Activated CD4-positive, alpha-beta memory T cell treated with anti-CD3 and anti-CD28 coated beads, Interleukin-2, amount 10 ng/mL, durations not matched to agents 7 days and 5 days (primary cell): Measurements from ENCODE around the gene PLAA. TPM values are rescaled to one million over a fixed set of nuclear protein-coding genes. Genes with fewer than 3 reads are reported as not detected.
"Not testable (repeated sequence)": the region's sequence is repeated elsewhere in the genome, so short reads cannot be mapped to it uniquely, and the experiment has no call there.

Experiments used
- CTCF ChIA-PET: fragments of 350-600 bp; sonication (Branson Sonifier 250); formaldehyde crosslinking; loops from one replicate; lab custom pipeline; 2021; ENCODE audit warnings: antibody characterized with exemption, inconsistent platforms; lab: Charles Lee
- POLR2A ChIA-PET: fragments of 350-600 bp; sonication (Branson Sonifier 250); formaldehyde crosslinking; loops from one replicate; lab custom pipeline; 2021; ENCODE audit warnings: antibody characterized with exemption; lab: Charles Lee
- DNase-seq: peaks from one replicate; pipeline ENCODE4 v3.0.0-alpha.2; 2020
- H3K27ac Mint-ChIP-seq: one replicate; pipeline ENCODE4 v1.8.0; 2021; ENCODE audit warnings: mild to moderate bottlenecking, mixed read lengths
- H3K27me3 Mint-ChIP-seq: one replicate; pipeline ENCODE4 v1.8.0; 2021; ENCODE audit warnings: mixed read lengths
- H3K36me3 Mint-ChIP-seq: one replicate; pipeline ENCODE4 v1.8.0; 2021; ENCODE audit warnings: low read depth, mixed read lengths
- H3K4me1 Mint-ChIP-seq: one replicate; pipeline ENCODE4 v1.8.0; 2021; ENCODE audit warnings: mixed read lengths
- H3K4me3 Mint-ChIP-seq: one replicate; pipeline ENCODE4 v1.8.0; 2021; ENCODE audit warnings: mild to moderate bottlenecking, mixed read lengths
- H3K9me3 Mint-ChIP-seq: one replicate; pipeline ENCODE4 v1.8.0; 2021; ENCODE audit warnings: mixed read lengths
- total RNA-seq, 2 experiments: library from RNA; stranded (reverse); gene quantifications; one replicate each; pipeline ENCODE4 v1.2.3, GENCODE V29; 2021

PLAA gene
- total RNA-seq, 2 experiments from 2014 or later: 34.1 to 35.9 TPM

DNA sequence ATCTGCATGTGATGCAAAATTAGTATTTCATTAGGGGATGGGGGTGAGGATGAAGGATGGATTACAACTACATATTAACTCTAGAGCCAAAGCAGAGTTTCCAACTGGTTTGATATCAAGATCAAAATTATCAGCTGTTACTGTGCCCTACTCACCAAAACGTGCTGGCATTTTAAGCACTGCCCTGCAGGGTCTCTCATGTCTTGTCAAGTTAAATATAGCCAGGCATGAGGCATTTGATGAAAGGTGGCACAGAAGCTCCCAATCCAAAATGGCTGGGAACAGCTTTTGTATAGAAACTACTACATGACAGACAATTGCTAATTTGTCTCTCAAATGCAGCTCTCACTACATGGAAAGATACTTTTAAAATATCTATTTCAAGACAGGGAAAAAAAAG lies 27.3 kb downstream of the PLAA start:
- H3K4me1 Mint-ChIP-seq: no peaks in the 10 kb centered on the region
- CTCF ChIA-PET: no interaction called here
- H3K36me3 Mint-ChIP-seq: peaks cover 84% of the 10 kb centered on the region
- no peak overlapping the region for H3K4me3 Mint-ChIP-seq
- no peak overlapping the region for H3K27ac Mint-ChIP-seq
- POLR2A ChIA-PET: interaction anchor here (1.5 kb wide), 1 partner anchor 28 kb away, joined by 4 read pairs; the partner anchor contains the start of gene PLAA
- no peaks in the 10 kb centered on the region for H3K9me3 Mint-ChIP-seq
- DNase-seq: no peak
- H3K27me3 Mint-ChIP-seq: no peaks in the 10 kb centered on the region

DNA sequence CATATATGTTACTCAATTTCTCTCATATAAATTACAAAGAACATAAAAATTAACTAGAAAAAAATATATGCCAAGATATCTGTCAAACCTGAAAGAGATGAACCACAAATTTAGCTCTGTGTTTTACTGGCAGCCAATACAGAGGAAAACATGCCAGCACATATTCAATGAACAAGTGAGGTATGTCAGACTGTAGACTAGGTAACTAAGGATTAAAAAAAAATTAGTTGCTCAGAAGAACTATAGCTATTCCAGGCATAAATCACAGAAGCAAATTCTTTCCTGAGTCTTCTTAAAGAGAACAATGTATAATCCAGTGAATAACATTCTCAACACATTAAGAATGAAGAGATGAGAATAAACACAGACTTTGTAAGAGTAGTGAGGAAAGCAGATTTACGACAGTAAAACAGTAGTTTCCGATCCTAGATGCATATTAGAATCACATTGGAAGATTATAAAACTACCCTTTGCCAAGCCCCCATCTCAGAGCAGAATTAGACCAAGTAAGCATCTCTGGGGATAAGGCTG lies 33.8 kb downstream of the PLAA start:
- no peak overlapping the region for H3K27ac Mint-ChIP-seq
- H3K36me3 Mint-ChIP-seq: peaks cover 46% of the 10 kb centered on the region
- ChIA-PET CTCF (interaction anchor here (1.0 kb wide), 1 partner anchor 31 kb away, joined by 3 read pairs; no protein-coding TSS in a partner anchor), POLR2A (interaction anchor here (1.0 kb wide), 2 partner anchors 10 to 14 kb away, joined by 3 read pairs; no protein-coding TSS in a partner anchor)
- H3K27me3 Mint-ChIP-seq: no peaks in the 10 kb centered on the region
- H3K9me3 Mint-ChIP-seq: no peaks in the 10 kb centered on the region
- H3K4me1 Mint-ChIP-seq: no peaks in the 10 kb centered on the region
- no peak for DNase-seq
- no peak overlapping the region for H3K4me3 Mint-ChIP-seq

DNA sequence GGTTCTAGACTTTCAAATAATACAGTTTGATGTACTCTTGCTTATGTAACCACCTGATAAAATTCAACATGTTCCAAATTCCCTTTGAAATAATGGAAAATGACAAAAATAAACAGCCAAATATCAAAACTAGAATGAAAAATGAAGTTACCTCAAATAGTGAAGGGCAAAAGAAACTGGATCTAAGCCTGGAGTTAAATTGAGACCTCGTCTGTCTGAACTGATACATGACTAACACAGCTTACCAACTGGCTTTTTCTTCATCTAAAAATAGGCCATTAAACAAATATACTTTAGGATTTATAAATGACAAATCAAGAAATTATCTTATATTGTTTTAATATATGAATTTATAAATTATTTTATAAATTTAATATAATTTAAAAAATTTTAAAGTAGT lies 42.4 kb downstream of the PLAA start:
- DNase-seq: no peak
- Mint-ChIP-seq H3K36me3 (peaks cover 43% of the 10 kb centered on the region), H3K27me3 (no peaks in the 10 kb centered on the region), H3K4me1 (no peaks in the 10 kb centered on the region), H3K4me3 (no peak overlapping the region), H3K9me3 (no peaks in the 10 kb centered on the region), H3K27ac (no peak overlapping the region)
- CTCF ChIA-PET: no interaction called here
- POLR2A ChIA-PET: interaction anchor here (1.2 kb wide), 1 partner anchor 13 kb away, joined by 3 read pairs; no protein-coding TSS in a partner anchor

DNA sequence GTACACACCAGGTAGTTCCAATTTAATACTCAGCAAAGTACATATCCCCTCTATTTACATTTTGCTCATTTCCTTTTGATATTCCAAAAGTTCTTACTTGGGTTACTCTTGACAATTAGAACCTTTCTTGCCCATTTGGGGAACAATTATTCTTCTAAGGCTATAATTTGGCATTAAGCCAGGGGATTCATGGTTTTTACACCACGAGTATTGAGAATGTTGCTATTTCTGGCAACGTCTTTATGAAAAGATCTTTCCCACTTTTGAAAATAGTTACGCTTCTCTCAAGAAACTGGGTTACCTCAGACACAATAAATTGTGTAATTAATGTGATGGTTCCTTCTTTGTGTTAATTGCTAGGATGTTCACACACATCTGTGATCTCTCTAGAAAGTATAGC lies 43.0 kb downstream of the PLAA start:
- ChIA-PET POLR2A (no interaction called here), CTCF (no interaction called here)
- DNase-seq: no peak
- Mint-ChIP-seq H3K4me3 (no peak overlapping the region), H3K9me3 (no peaks in the 10 kb centered on the region), H3K36me3 (peaks cover 40% of the 10 kb centered on the region), H3K27ac (no peak overlapping the region), H3K4me1 (no peaks in the 10 kb centered on the region), H3K27me3 (no peaks in the 10 kb centered on the region)

DNA sequence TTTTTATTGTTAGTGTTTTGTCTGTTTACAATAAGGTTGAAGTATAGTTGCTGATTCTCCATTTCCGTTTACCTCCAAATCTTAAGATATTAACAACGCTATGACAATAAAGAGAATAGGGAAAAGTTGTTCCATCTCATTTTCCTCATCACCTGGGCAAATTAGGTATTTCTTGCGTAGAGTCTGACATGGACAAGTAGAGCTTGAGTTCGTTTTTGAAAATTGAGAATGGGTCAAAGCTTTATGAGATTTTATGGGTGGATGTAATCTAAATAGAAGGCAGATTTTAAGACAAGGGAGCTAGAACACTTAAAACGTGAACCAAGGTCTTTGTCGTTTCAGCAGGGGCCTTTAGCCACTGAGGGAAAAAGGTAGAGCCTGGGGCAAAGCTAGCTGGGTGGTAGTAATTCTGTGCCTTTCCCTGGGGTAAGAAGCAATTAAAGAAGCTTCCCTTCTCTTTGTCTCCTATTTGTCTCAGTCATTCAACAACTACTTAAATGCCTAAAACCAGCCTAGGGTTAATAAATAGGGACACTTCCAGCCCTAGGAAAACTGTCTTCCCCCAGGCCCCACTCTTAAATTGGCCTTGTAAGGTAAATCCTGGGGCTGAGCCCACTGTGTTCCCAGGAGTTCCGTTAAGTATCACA lies 53.9 kb downstream of the PLAA start:
- ChIA-PET POLR2A (interaction anchor here (0.7 to 3.4 kb wide), 8 partner anchors 9 to 62 kb away, joined by 3 to 31 read pairs (median 6); partner anchors contain the start of genes IFT74 and PLAA), CTCF (no interaction called here)
- H3K27ac Mint-ChIP-seq: peak overlapping the region; percentile 99
- no peaks in the 10 kb centered on the region for H3K27me3 Mint-ChIP-seq
- H3K4me1 Mint-ChIP-seq: peaks cover 34% of the 10 kb centered on the region
- H3K36me3 Mint-ChIP-seq: peaks cover 13% of the 10 kb centered on the region
- H3K4me3 Mint-ChIP-seq: peak overlapping the region; percentile 88
- peaks cover 5% of the 10 kb centered on the region for H3K9me3 Mint-ChIP-seq
- DNase-seq: no peak

DNA sequence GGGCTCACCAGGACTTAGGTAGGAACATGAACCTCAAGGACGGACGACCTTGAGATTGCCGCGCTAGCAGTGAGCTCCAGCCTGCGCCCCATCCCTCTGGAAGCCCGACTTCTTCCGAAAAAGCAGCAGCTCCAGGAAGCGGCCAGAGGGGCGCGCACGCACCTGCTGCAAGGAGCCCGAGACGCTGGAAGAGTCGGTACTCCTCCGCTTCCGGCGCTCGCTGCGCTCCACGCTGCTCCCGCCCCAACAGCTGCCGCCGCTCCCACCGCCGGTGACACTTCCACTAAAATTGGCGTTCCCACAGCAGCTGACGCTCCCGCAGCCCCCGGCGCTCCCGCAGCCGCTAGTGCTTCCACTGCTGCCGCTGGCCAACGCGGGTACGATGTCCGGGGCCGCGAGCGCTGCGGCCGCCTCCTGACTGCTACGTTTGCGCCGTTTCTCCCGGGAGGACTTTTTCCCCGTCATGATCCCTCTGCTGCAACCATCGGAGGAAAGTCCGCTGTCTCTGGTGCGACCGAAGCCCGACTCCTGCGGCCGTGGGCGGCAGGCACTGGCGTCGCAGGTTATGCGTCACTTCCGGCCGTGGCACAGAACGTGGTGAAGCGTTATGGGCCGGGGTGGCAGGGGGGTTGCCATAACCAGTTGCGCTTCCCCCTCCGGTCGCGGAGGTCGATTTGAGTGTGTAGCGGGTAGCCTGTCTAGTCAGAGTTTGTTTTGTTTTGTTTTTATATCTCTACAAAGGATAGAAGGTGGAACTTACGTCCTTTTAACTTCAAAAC lies 54.6 kb downstream of the PLAA start, which contains the start of gene CAAP1:
CAAP1 (minus strand) TSS at position 552 of the 779 bp plus-strand sequence; CDS start at position 465, 87 bp downstream.
- Mint-ChIP-seq H3K36me3 (peaks cover 16% of the 10 kb centered on the region), H3K27ac (peak within 1 kb of the TSS; percentile 99), H3K9me3 (peaks cover 5% of the 10 kb centered on the region), H3K4me1 (peaks cover 38% of the 10 kb centered on the region), H3K4me3 (peak within 1 kb of the TSS; percentile 88), H3K27me3 (no peaks in the 10 kb centered on the region)
- ChIA-PET CTCF (interaction anchor here (1.0 to 1.1 kb wide), 2 partner anchors 8 to 63 kb away, joined by 3 to 6 read pairs; partner anchors contain the start of gene IFT74), POLR2A (interaction anchor here (0.9 to 3.4 kb wide), 11 partner anchors 9 to 63 kb away, joined by 3 to 31 read pairs (median 4); partner anchors contain the start of genes IFT74 and PLAA)
- peak; percentile 93 for DNase-seq

DNA sequence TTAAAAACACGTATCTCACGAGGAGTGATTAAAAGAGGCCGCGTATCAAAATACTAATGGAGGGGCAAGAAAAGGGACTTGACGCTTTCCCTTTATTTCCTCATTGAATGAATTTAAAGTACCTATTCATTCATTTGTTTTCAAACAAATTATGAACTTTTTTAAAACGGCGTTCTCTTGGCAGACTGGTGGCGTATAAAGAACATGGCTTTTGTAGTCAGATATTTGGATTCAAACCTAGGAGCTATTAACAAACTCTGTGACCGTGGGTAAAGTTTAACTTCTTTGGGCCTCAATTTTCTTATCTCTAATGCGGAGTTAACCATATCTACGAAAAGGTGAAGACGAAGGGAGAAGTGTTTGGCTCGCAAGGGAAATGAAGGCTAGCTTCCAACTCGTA lies 55.3 kb downstream of the PLAA start:
- no peaks in the 10 kb centered on the region for H3K27me3 Mint-ChIP-seq
- H3K36me3 Mint-ChIP-seq: peaks cover 16% of the 10 kb centered on the region
- H3K4me3 Mint-ChIP-seq: peak overlapping the region; percentile 88
- DNase-seq: no peak
- H3K27ac Mint-ChIP-seq: peak overlapping the region; percentile 99
- ChIA-PET POLR2A (interaction anchor here (0.9 to 3.4 kb wide), 9 partner anchors 8 to 64 kb away, joined by 3 to 31 read pairs (median 6); partner anchors contain the start of genes IFT74 and PLAA), CTCF (interaction anchor here (1.0 to 1.1 kb wide), 2 partner anchors 9 to 64 kb away, joined by 3 to 6 read pairs; partner anchors contain the start of gene IFT74)
- H3K4me1 Mint-ChIP-seq: peaks cover 38% of the 10 kb centered on the region
- H3K9me3 Mint-ChIP-seq: peaks cover 5% of the 10 kb centered on the region

DNA sequence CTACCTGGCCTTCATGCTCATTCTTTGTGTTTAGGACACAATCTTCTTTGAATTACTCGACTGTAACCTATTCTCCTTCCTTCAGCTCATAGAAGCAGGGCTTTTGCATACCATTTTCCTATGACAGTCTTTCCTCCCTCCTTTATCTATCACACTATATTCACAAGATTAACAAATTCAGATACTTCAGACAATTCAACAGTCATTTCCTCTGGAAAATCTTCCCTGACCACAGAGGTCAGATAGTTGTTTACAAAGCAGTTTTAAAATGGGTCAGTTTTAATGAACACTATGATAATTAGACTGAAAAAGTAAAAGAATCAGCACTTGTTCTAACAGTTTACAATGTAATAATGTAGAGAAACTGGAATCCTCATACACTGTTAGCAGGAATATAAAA lies 58.8 kb downstream of the PLAA start:
- no peak overlapping the region for H3K4me3 Mint-ChIP-seq
- ChIA-PET POLR2A (no interaction called here), CTCF (no interaction called here)
- H3K9me3 Mint-ChIP-seq: peaks cover 1% of the 10 kb centered on the region
- DNase-seq: no peak
- H3K36me3 Mint-ChIP-seq: peaks cover 22% of the 10 kb centered on the region
- no peak overlapping the region for H3K27ac Mint-ChIP-seq
- H3K4me1 Mint-ChIP-seq: peaks cover 37% of the 10 kb centered on the region
- no peaks in the 10 kb centered on the region for H3K27me3 Mint-ChIP-seq

DNA sequence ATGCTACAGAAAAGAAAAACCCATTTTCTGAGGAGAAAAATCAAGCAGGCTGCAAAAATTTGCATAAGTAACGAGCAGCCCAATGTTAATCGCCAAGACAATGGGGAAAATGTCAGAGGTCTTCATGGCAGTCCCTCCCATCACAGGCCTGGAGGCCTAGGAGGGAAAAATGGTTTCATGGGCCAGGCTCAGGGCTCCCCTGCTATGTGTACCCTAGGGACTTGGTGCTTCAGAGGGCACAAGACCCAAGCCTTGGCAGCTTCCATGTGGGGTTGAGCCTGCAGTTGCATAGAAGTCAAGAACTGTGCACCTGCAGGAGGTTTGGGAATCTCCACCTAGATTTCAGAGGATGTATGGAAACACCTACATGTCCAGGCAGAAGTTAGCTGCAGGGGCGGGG lies 64.9 kb downstream of the PLAA start:
- Mint-ChIP-seq H3K27ac (no peak overlapping the region), H3K4me1 (no peaks in the 10 kb centered on the region), H3K9me3 (peaks cover 11% of the 10 kb centered on the region), H3K27me3 (no peaks in the 10 kb centered on the region), H3K36me3 (peaks cover 65% of the 10 kb centered on the region), H3K4me3 (no peak overlapping the region)
- ChIA-PET CTCF (no interaction called here), POLR2A (interaction anchor here (2.2 kb wide), 1 partner anchor 10 kb away, joined by 8 read pairs; the partner anchor contains the start of gene CAAP1)
- no peak for DNase-seq

DNA sequence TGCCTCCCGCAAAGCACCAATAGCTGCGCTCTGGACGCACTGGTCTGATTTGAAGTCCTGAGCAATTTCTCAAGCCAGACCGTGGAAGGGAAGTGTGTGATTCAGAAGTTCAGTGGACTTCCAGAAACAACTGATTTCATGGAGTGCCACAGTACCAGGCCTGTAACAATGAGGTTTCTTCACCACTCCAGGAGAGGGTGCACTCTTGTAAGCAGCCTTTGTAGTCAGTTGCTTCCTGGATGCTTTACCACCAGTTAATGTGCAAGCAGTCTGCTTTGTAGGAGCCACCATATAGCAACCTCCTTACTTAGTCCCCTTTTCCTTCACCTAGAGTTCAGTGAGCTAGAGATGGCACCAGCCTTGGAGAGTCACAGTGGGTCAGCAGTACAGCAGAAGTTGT lies 66.8 kb downstream of the PLAA start:
- H3K27me3 Mint-ChIP-seq: no peaks in the 10 kb centered on the region
- no peak overlapping the region for H3K4me3 Mint-ChIP-seq
- ChIA-PET CTCF (no interaction called here), POLR2A (no interaction called here)
- peaks cover 11% of the 10 kb centered on the region for H3K9me3 Mint-ChIP-seq
- no peak overlapping the region for H3K27ac Mint-ChIP-seq
- H3K4me1 Mint-ChIP-seq: no peaks in the 10 kb centered on the region
- no peak for DNase-seq
- H3K36me3 Mint-ChIP-seq: peaks cover 63% of the 10 kb centered on the region

DNA sequence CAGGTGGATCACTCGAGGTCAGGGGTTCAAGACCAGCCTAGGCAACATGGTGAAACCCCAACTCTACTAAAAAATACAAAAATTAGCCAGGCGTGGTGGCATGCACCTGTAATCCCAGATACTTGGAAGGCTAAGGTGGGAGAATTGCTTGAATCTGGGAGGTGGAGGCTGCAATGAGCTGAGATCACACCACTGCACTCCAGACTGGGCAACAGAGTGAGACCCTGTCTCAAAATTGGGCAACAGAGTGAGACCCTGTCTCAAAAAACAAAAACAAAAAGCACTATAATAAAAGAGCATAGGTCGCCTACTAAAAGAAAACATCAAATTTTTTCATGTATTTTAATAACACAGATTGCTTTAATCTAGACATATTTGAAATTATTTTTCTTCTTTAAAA lies 71.9 kb downstream of the PLAA start:
- DNase-seq, H3K9me3 Mint-ChIP-seq, H3K27ac Mint-ChIP-seq, CTCF ChIA-PET, H3K4me3 Mint-ChIP-seq, H3K4me1 Mint-ChIP-seq, POLR2A ChIA-PET, H3K27me3 Mint-ChIP-seq: not testable (repeated sequence)
- H3K36me3 Mint-ChIP-seq: peaks cover 23% of the 10 kb centered on the region

DNA sequence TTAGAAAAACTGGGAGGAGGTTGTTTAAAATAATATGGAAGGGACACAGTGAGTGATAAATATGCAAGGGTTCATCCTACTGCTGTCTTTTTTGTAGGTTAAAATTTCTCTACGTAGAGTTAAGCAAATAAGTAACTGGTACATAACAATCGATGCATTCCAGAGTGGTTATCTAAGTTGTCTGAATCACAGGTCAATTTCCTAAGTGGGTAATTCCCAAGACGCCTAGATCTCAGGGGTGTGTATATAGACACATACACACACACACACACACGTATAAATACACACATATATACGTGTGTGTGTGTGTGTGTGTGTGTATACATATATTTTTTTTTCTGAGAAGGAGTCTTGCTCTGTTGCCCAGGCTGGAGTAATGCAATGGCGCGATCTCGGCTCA lies 76.8 kb downstream of the PLAA start:
- Mint-ChIP-seq H3K27ac (no peak overlapping the region), H3K4me3 (no peak overlapping the region), H3K4me1 (no peaks in the 10 kb centered on the region), H3K27me3 (no peaks in the 10 kb centered on the region), H3K9me3 (no peaks in the 10 kb centered on the region), H3K36me3 (peaks cover 6% of the 10 kb centered on the region)
- ChIA-PET CTCF (no interaction called here), POLR2A (interaction anchor here (0.6 kb wide), 1 partner anchor 68 kb away, joined by 3 read pairs; no protein-coding TSS in a partner anchor)
- no peak for DNase-seq
